Prostate gland (tissue), 2 donors: Measurements from ENCODE around the gene B9D1. TPM values are rescaled to one million over a fixed set of nuclear protein-coding genes. Genes with fewer than 3 reads are reported as not detected.
A peak's percentile ranks its signal among the peaks of the same experiment; 100 is the strongest.

Experiments used
- DNase-seq: peaks from one replicate; pipeline ENCODE4 v3.0.0-alpha.2; 2019; ENCODE audit warnings: low spot score
- H3K27ac ChIP-seq, 2 donors: fragments of 200-600 bp; sonication (generic); 2 replicates each; pipeline ENCODE4 v1.5.1; 2017 to 2019
- H3K27me3 ChIP-seq: fragments of 200-600 bp; sonication (generic); replicated peaks from 2 replicates; pipeline ENCODE4 v1.5.1; 2019; ENCODE audit not compliant: insufficient read depth
- H3K36me3 ChIP-seq, 2 donors: fragments of 200-600 bp; sonication (generic); 1 replicate in 1 of 2; 2 replicates in 1 of 2; pipeline versions ENCODE4 v1.5.1 to v1.8.1; 2017 to 2019
- H3K4me1 ChIP-seq: fragments of 200-600 bp; sonication (generic); replicated peaks from 2 replicates; pipeline ENCODE4 v1.5.1; 2019
- H3K4me3 ChIP-seq, 2 donors: fragments of 200-600 bp; sonication (generic); 2 replicates each; pipeline ENCODE4 v1.5.1; 2017 to 2019
- H3K9me3 ChIP-seq: fragments of 200-600 bp; sonication (generic); 2 replicates; pipeline ENCODE4 v1.5.1; 2017
- CTCF ChIP-seq, 4 experiments: fragments of 200-600 bp in 2 of 4; fragments of 450-650 bp in 2 of 4; sonication (generic) in 2 of 4; IDR thresholded peaks; 1 replicate in 3 of 4; 2 replicates in 1 of 4; pipeline ENCODE4 v1.5.1; 2016 to 2019; ENCODE audit warnings: antibody characterized with exemption in 4 of 4, mild to moderate bottlenecking in 2 of 4, moderate library complexity in 2 of 4
- POLR2A ChIP-seq: fragments of 450-650 bp; IDR thresholded peaks from one replicate; pipeline ENCODE4 v1.6.1; 2016; ENCODE audit warnings: antibody characterized with exemption, mild to moderate bottlenecking
- POLR2AphosphoS5 ChIP-seq: sonication (generic); formaldehyde crosslinking; IDR thresholded peaks from one replicate; pipeline ENCODE4 v1.6.1; 2017; ENCODE audit warnings: antibody characterized with exemption
- WGBS: methylation state at CpG from one replicate; pipeline ENCODE4 v1.1.5; 2018; 5-methylcytosine and 5-hydroxymethylcytosine counted together
- intact Hi-C: fragments of 100-400 bp; cut with DNase I; formaldehyde crosslinking; loops from one replicate; pipeline ENCODE4 v1.14.2; 2022
- total RNA-seq, 2 donors: library from RNA; depleted of rRNA; stranded (reverse); fragments of >200 nt; gene quantifications; one replicate each; pipeline ENCODE4 v1.1.0, GENCODE V29; 2016

The B9D1 gene
- total RNA-seq, 2 donors from 2014 or later, result 15.7 to 28.8 TPM

- Histone ChIP-seq H3K27me3 (no peaks in the 10 kb centered on the region), H3K9me3 (no peaks in the 10 kb centered on the region), H3K27ac (no peak overlapping the region), H3K4me3 (no peak overlapping the region), H3K36me3 (no peaks in the 10 kb centered on the region), H3K4me1 (peaks cover 15% of the 10 kb centered on the region)
- DNase-seq, result no peak
- intact Hi-C loops, result no loop called here
- TF ChIP-seq POLR2A (no peak), CTCF (IDR thresholded peaks at IDR 0.05) (no peak), POLR2AphosphoS5 (no peak)
- 90% methylated on average over 3 of the region's 3 CpGs for WGBS
Measured at GRCh38 chr17:19399750-19400450, 37.4 kb upstream of the B9D1 start.

- peak overlapping the region; percentile 40 to 41 for H3K27ac ChIP-seq
- H3K36me3 ChIP-seq, result no peaks in the 10 kb centered on the region
- TF ChIP-seq CTCF (IDR thresholded peaks at IDR 0.05) (no peak), POLR2A (no peak), POLR2AphosphoS5 (no peak)
- no peaks in the 10 kb centered on the region for H3K9me3 ChIP-seq
- peaks cover 15% of the 10 kb centered on the region for H3K4me1 ChIP-seq
- no peak overlapping the region for H3K4me3 ChIP-seq
- no peak for DNase-seq
- WGBS, result 47% methylated on average over 2 of the region's 2 CpGs
- intact Hi-C loops, result no loop called here
- H3K27me3 ChIP-seq, result no peaks in the 10 kb centered on the region
Measured at GRCh38 chr17:19398301-19399181, 36.0 kb upstream of the B9D1 start.

- no peak for TF ChIP-seq POLR2AphosphoS5
- TF ChIP-seq CTCF (IDR thresholded peaks at IDR 0.05), result peak in 1 of 4 experiments; percentile 19
- Histone ChIP-seq H3K4me3 (no peak overlapping the region), H3K36me3 (no peaks in the 10 kb centered on the region), H3K9me3 (no peaks in the 10 kb centered on the region), H3K27me3 (no peaks in the 10 kb centered on the region), H3K27ac (peak overlapping the region; percentile 40 to 41), H3K4me1 (peaks cover 15% of the 10 kb centered on the region)
- WGBS, result 51% methylated on average over 6 of the region's 6 CpGs
- intact Hi-C loops, result no loop called here
- no peak for DNase-seq
Measured at GRCh38 chr17:19397556-19398041, 35.1 kb upstream of the B9D1 start.

- 63% methylated on average over 7 of the region's 7 CpGs for WGBS
- Histone ChIP-seq H3K36me3 (no peaks in the 10 kb centered on the region), H3K27me3 (no peaks in the 10 kb centered on the region), H3K27ac (peak overlapping the region; percentile 17 to 44), H3K9me3 (no peaks in the 10 kb centered on the region), H3K4me1 (no peaks in the 10 kb centered on the region), H3K4me3 (no peak overlapping the region)
- DNase-seq, result no peak
- intact Hi-C loops, result no loop called here
- TF ChIP-seq POLR2A (no peak), POLR2AphosphoS5 (no peak), CTCF (IDR thresholded peaks at IDR 0.05) (no peak)
Measured at GRCh38 chr17:19392303-19392702, 29.8 kb upstream of the B9D1 start.
